Measurements from ENCODE around the gene LKAAEAR1. TPM values are rescaled to one million over a fixed set of nuclear protein-coding genes. Genes with fewer than 3 reads are reported as not detected.

LKAAEAR1 gene
- total RNA-seq, 1 experiment from 2014 or later, result 0.24 TPM

- Histone ChIP-seq H3K36me3 (peaks cover 66% of the 10 kb centered on the region), H3K4me1 (replicated peaks) (peaks cover 87% of the 10 kb centered on the region), H3K9me3 (replicated peaks) (no peaks in the 10 kb centered on the region), H3K27ac (peak overlapping the region; percentile 44), H3K4me3 (no peak overlapping the region), H3K27me3 (replicated peaks) (no peaks in the 10 kb centered on the region)
- DNase-seq (ENCODE audit: low read depth in 1 of 2, low spot score in 2 of 2), result peak in 1 of 2 experiments; percentile 37
Measured at GRCh38 chr20:64065062-64065973, 18.9 kb downstream of the LKAAEAR1 start.

DNA sequence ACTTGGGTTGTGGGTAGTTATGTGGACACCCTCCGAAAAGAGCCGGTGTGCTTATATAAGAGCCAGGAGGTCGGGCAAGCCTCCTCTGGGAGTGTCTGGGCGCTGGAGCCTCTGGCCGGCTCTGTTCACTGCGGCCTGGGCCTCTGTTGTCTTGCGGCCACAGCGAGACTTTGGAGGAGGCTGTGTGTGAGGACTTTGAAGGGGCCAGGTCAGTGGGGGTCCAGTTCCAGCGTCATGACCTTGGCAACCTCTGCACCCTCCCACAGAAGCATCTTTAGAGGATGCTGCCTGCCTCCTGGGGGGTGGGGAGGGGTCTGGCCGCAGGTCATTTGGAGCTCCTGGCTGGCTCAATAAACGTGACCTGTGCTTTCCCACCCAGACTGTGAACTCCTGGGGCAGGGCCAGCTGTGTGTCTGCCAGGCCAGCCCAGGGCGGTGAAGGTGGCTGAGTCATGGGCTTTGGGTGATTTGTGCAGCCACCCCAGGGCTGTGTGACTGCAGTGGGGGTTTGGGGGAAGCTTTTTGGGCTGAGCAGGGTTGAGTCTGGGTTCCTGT, 20.0 kb downstream of the LKAAEAR1 start:
- peak; percentile 87 for DNase-seq (ENCODE audit: low read depth in 1 of 2, low spot score in 2 of 2)
- Histone ChIP-seq H3K36me3 (peaks cover 67% of the 10 kb centered on the region), H3K27me3 (replicated peaks) (no peaks in the 10 kb centered on the region), H3K4me1 (replicated peaks) (peaks cover 76% of the 10 kb centered on the region), H3K9me3 (replicated peaks) (no peaks in the 10 kb centered on the region), H3K27ac (peak overlapping the region; percentile 44), H3K4me3 (peak overlapping the region; percentile 74)

GRCh38 chr20:64063389-64064144, 20.6 kb downstream of the LKAAEAR1 start:
- no peaks in the 10 kb centered on the region for H3K9me3 ChIP-seq (replicated peaks)
- H3K27me3 ChIP-seq (replicated peaks), result no peaks in the 10 kb centered on the region
- H3K36me3 ChIP-seq, result peaks cover 67% of the 10 kb centered on the region
- peak overlapping the region; percentile 44 for H3K27ac ChIP-seq
- H3K4me3 ChIP-seq, result peak overlapping the region; percentile 74
- peaks cover 72% of the 10 kb centered on the region for H3K4me1 ChIP-seq (replicated peaks)
- no peak for DNase-seq (ENCODE audit: low read depth in 1 of 2, low spot score in 2 of 2)

GRCh38 chr20:64062596-64063388, 21.4 kb downstream of the LKAAEAR1 start, which contains the start of gene TCEA2:
TCEA2 (plus strand) TSS chr20:64063198; CDS start chr20:64063313, 115 bp downstream.
- peak within 1 kb of the TSS; percentile 74 for H3K4me3 ChIP-seq
- DNase-seq (ENCODE audit: low read depth in 1 of 2, low spot score in 2 of 2), result peak; percentile 80 to 96
- H3K9me3 ChIP-seq (replicated peaks), result no peaks in the 10 kb centered on the region
- H3K27me3 ChIP-seq (replicated peaks), result no peaks in the 10 kb centered on the region
- peak within 1 kb of the TSS; percentile 44 for H3K27ac ChIP-seq
- H3K36me3 ChIP-seq, result peaks cover 68% of the 10 kb centered on the region
- H3K4me1 ChIP-seq (replicated peaks), result peaks cover 73% of the 10 kb centered on the region

DNA sequence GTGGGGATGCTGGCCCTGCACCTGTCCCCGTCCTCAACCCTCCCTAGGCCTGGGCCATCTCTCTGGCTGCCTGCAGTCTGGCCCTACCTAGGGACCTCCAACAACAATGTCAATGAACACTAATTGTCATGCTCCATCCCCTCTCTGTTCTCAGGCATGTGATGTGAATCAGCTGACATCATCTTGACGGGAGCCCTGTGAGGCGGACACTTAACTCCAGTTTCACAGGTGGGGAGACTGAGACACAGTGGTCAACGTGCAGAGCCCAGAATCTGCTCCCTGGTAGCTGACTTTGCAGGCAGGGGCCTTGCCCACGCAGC, 22.0 kb downstream of the LKAAEAR1 start:
- no peak overlapping the region for H3K27ac ChIP-seq
- H3K4me3 ChIP-seq, result peak overlapping the region; percentile 74; the same call in 1 of the 2 replicates
- H3K27me3 ChIP-seq (replicated peaks), result no peaks in the 10 kb centered on the region
- peaks cover 73% of the 10 kb centered on the region for H3K36me3 ChIP-seq
- H3K9me3 ChIP-seq (replicated peaks), result no peaks in the 10 kb centered on the region
- H3K4me1 ChIP-seq (replicated peaks), result peaks cover 75% of the 10 kb centered on the region
- no peak for DNase-seq (ENCODE audit: low read depth in 1 of 2, low spot score in 2 of 2)

DNA sequence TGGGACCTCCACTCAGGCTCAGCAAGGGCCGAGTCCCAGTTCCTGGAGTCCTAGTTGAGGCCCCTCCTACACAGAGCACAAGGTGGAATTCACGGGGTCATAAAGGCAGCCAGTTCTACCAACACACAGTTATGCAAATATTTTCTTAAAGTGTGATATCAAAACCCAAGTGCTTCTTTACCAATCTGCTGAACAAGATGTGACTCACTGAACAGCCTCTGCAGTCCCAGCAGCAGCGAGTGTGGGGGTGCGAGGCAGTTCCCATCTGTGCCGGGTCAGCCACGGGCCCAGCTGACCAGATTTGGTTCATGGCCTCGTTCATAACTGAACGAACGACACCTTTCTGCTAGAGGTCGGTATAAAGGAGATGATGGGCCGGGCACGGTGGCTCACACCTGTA, 25.7 kb downstream of the LKAAEAR1 start:
- Histone ChIP-seq H3K27ac (no peak overlapping the region), H3K9me3 (replicated peaks) (no peaks in the 10 kb centered on the region), H3K27me3 (replicated peaks) (no peaks in the 10 kb centered on the region), H3K36me3 (peaks cover 66% of the 10 kb centered on the region), H3K4me3 (no peak overlapping the region), H3K4me1 (replicated peaks) (peaks cover 75% of the 10 kb centered on the region)
- DNase-seq (ENCODE audit: low read depth in 1 of 2, low spot score in 2 of 2), result no peak

- peak; percentile 69 to 90 for DNase-seq (ENCODE audit: low read depth in 1 of 2, low spot score in 2 of 2)
- Histone ChIP-seq H3K4me3 (peak overlapping the region; percentile 5), H3K36me3 (peaks cover 61% of the 10 kb centered on the region), H3K9me3 (replicated peaks) (no peaks in the 10 kb centered on the region), H3K4me1 (replicated peaks) (peaks cover 75% of the 10 kb centered on the region), H3K27ac (peak overlapping the region; percentile 16; the same call in 1 of the 2 replicates), H3K27me3 (replicated peaks) (no peaks in the 10 kb centered on the region)
Measured at GRCh38 chr20:64057628-64058498, 26.3 kb downstream of the LKAAEAR1 start.

DNA sequence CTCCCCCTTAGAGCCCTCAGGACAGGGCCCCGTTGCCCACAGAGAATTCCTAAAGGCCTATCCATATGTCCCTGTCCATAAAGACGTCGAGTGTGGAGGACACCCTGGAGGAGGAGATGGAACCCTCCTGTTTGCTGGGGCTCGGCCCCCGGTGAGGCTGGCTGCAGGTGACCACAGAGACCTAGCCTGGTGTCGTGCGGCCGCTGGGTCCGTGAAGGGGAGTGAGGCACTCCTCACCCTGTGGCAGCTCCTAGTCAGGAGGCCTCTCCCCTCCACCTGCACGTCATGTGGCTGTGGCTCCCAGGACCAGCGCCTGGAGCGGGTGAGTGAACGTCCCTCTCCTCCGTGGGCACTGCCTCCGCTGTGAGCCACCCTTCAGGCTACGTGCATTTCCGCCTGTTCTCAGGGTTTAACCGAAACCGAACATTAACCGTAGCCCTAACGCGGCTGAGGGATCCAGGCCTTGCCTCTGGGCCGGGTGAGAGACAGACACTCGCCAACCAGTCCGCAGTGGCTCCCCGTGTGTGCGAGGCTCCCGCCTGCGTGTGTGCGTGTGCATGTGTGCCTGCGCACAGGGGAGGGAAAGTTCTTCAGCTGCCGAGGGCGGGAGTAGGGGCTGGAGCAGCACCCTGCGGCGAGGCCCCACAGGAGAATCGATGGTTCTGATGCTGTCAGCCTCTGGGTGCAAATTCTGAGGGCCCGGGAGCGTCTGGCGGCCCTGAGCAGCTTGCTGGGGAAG, 27.1 kb downstream of the LKAAEAR1 start:
- H3K4me3 ChIP-seq, result peak overlapping the region; percentile 5; the same call in 1 of the 2 replicates
- peaks cover 55% of the 10 kb centered on the region for H3K36me3 ChIP-seq
- peaks cover 75% of the 10 kb centered on the region for H3K4me1 ChIP-seq (replicated peaks)
- H3K9me3 ChIP-seq (replicated peaks), result no peaks in the 10 kb centered on the region
- H3K27me3 ChIP-seq (replicated peaks), result no peaks in the 10 kb centered on the region
- no peak for DNase-seq (ENCODE audit: low read depth in 1 of 2, low spot score in 2 of 2)
- peak overlapping the region; percentile 16; the same call in 1 of the 2 replicates for H3K27ac ChIP-seq

DNA sequence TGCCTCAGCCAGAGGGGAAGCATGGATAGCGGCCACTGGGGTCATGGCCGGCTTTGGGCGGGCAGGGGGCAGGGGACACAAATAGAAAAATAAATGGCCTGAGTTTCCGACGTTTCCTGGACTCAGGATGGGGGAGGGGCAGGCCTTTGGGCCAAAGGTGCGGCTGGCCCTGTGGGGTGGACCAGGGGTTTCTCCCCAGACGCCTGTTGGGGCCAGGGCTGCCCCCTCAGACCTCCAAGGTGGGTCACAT, 27.6 kb downstream of the LKAAEAR1 start:
- Histone ChIP-seq H3K4me1 (replicated peaks) (peaks cover 77% of the 10 kb centered on the region), H3K4me3 (no peak overlapping the region), H3K27ac (peak overlapping the region; percentile 12; the same call in 1 of the 2 replicates), H3K36me3 (peaks cover 50% of the 10 kb centered on the region), H3K27me3 (replicated peaks) (no peaks in the 10 kb centered on the region), H3K9me3 (replicated peaks) (no peaks in the 10 kb centered on the region)
- no peak for DNase-seq (ENCODE audit: low read depth in 1 of 2, low spot score in 2 of 2)

- H3K4me3 ChIP-seq, result peak overlapping the region; percentile 61
- H3K9me3 ChIP-seq (replicated peaks), result no peaks in the 10 kb centered on the region
- H3K27me3 ChIP-seq (replicated peaks), result no peaks in the 10 kb centered on the region
- H3K27ac ChIP-seq, result peak overlapping the region; percentile 96
- peaks cover 77% of the 10 kb centered on the region for H3K4me1 ChIP-seq (replicated peaks)
- H3K36me3 ChIP-seq, result peaks cover 47% of the 10 kb centered on the region
- peak; percentile 98 for DNase-seq (ENCODE audit: low read depth in 1 of 2, low spot score in 2 of 2)
Measured at GRCh38 chr20:64055893-64056638, 28.1 kb downstream of the LKAAEAR1 start.

GRCh38 chr20:64055396-64055892, 28.8 kb downstream of the LKAAEAR1 start:
- peak overlapping the region; percentile 61 for H3K4me3 ChIP-seq
- no peaks in the 10 kb centered on the region for H3K27me3 ChIP-seq (replicated peaks)

More at GRCh38 chr20:64055396-64055892, 28.8 kb downstream of the LKAAEAR1 start:
- peak overlapping the region; percentile 96 for H3K27ac ChIP-seq
- no peaks in the 10 kb centered on the region for H3K9me3 ChIP-seq (replicated peaks)
- H3K36me3 ChIP-seq, result peaks cover 47% of the 10 kb centered on the region
- H3K4me1 ChIP-seq (replicated peaks), result peaks cover 84% of the 10 kb centered on the region
- DNase-seq (ENCODE audit: low read depth in 1 of 2, low spot score in 2 of 2), result no peak

Measured in SJSA1 (cell line).